GM12878 (cell line): ENCODE measurements around the gene SHROOM3.

Experiments
- CEBPB ChIP-seq, 2 experiments: fragments of 150-350 bp in 1 of 2; IDR thresholded peaks; 2 replicates each; pipeline ENCODE4 v1.6.1; 2012 to 2014; ENCODE audit warnings: low read depth in 2 of 2, low read length in 2 of 2, borderline replicate concordance in 1 of 2, inconsistent platforms in 1 of 2
- GABPA ChIP-seq: IDR thresholded peaks from 2 replicates; pipeline ENCODE4 v1.6.1; 2014; ENCODE audit warnings: antibody characterized with exemption, low read depth, mild to moderate bottlenecking, inconsistent platforms
- JUNB ChIP-seq: IDR thresholded peaks from 2 replicates; pipeline ENCODE4 v1.6.1; 2016; ENCODE audit warnings: antibody characterized with exemption, mild to moderate bottlenecking
- MTA3 ChIP-seq: IDR thresholded peaks from 2 replicates; pipeline ENCODE4 v1.6.1; 2012; ENCODE audit warnings: low read length, inconsistent platforms, borderline replicate concordance
- NFXL1 ChIP-seq: fragments of 450-650 bp; IDR thresholded peaks from 2 replicates; pipeline ENCODE4 v1.6.1; 2017; ENCODE audit warnings: antibody characterized with exemption, mild to moderate bottlenecking, borderline replicate concordance
- POLR2A ChIP-seq: IDR thresholded peaks from 2 replicates; pipeline ENCODE4 v1.6.1; 2011; ENCODE audit warnings: low read depth, mild to moderate bottlenecking, low read length
- SMC3 ChIP-seq: IDR thresholded peaks from 2 replicates; pipeline ENCODE4 v1.6.1; 2011; ENCODE audit warnings: low read length, improper control_type of control experiment, borderline replicate concordance
- SUZ12 ChIP-seq: fragments of 200-600 bp; sonication (generic); IDR thresholded peaks from one replicate; pipeline ENCODE4 v1.6.1; 2018; ENCODE audit warnings: antibody characterized with exemption, mild to moderate bottlenecking; ENCODE audit not compliant: unreplicated experiment
- TAF1 ChIP-seq: IDR thresholded peaks from 2 replicates; pipeline ENCODE4 v1.6.1; 2011; ENCODE audit warnings: mild to moderate bottlenecking, low read depth, low read length, borderline replicate concordance
- YY1 ChIP-seq: IDR thresholded peaks from 2 replicates; pipeline ENCODE4 v1.6.1; 2011; ENCODE audit warnings: low read depth, mild to moderate bottlenecking, low read length
- ZZZ3 ChIP-seq: IDR thresholded peaks from 2 replicates; pipeline ENCODE4 v1.6.1; 2011; ENCODE audit warnings: low read depth; ENCODE audit not compliant: control insufficient read depth, insufficient read length
- TF ChIP-seq, protein P1 (sequence below), 3 experiments: IDR thresholded peaks in 2 of 3; conservative IDR thresholded peaks in 1 of 3; 2 replicates each; pipeline ENCODE4 v1.5.1; 2011; ENCODE audit warnings: low read depth in 3 of 3, low read length in 3 of 3, mild to moderate bottlenecking in 3 of 3, control low read depth in 2 of 3, moderate library complexity in 2 of 3, inconsistent platforms in 1 of 3, mixed read lengths in 1 of 3; ENCODE audit not compliant: control insufficient read depth in 2 of 3, insufficient read depth in 1 of 3; ENCODE audit errors: extremely low read depth in 1 of 3
- TF ChIP-seq, protein P2 (sequence below): fragments of 450-650 bp; IDR thresholded peaks from 2 replicates; pipeline ENCODE4 v1.6.1; 2018; ENCODE audit warnings: borderline replicate concordance, mild to moderate bottlenecking; ENCODE audit not compliant: partially characterized antibody
- TF ChIP-seq, protein P3 (sequence below): fragments of 450-650 bp; formaldehyde crosslinking; IDR thresholded peaks from 2 replicates; pipeline ENCODE4 v1.5.0; 2022; ENCODE audit warnings: mild to moderate bottlenecking, missing genetic modification characterization

DNA sequence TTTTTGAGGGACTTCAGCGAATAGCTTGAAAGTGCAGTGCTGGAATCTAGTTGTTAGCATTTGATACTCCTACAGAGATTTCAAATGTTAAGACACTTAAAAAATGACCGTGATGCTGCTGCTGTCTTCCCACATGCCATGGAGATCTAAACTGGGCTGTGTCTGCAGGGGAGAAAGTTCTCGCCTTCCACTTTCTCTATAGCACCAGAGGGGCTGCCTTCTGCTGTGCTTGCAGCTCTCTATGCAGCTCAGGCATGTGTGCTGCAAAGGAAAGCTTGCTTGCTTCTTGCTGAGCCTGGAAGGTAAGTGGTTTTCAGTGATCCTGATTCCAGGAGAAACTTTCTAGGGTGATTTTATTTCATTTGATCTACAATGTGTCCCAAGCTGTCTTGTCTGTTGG is 325.2 kb downstream of the SHROOM3 start:
- TF ChIP-seq POLR2A (no peak), JUNB (no peak), TAF1 (no peak), ZZZ3 (no peak), SUZ12 (no peak), MTA3 (no peak), YY1 (no peak), SMC3 (no peak), GABPA (no peak), NFXL1 (no peak), CEBPB (IDR thresholded peaks at IDR 0.05; ENCODE audit: borderline replicate concordance in 1 of 2, low read depth in 2 of 2, low read length in 2 of 2) (no peak)
- TF ChIP-seq, protein P1, sequence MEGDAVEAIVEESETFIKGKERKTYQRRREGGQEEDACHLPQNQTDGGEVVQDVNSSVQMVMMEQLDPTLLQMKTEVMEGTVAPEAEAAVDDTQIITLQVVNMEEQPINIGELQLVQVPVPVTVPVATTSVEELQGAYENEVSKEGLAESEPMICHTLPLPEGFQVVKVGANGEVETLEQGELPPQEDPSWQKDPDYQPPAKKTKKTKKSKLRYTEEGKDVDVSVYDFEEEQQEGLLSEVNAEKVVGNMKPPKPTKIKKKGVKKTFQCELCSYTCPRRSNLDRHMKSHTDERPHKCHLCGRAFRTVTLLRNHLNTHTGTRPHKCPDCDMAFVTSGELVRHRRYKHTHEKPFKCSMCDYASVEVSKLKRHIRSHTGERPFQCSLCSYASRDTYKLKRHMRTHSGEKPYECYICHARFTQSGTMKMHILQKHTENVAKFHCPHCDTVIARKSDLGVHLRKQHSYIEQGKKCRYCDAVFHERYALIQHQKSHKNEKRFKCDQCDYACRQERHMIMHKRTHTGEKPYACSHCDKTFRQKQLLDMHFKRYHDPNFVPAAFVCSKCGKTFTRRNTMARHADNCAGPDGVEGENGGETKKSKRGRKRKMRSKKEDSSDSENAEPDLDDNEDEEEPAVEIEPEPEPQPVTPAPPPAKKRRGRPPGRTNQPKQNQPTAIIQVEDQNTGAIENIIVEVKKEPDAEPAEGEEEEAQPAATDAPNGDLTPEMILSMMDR (IDR thresholded peaks at IDR 0.05 in 2 of 3, conservative IDR thresholded peaks at IDR 0.05 in 1 of 3; ENCODE audit: control insufficient read depth in 2 of 3, extremely low read depth in 1 of 3, insufficient read depth in 1 of 3, low read depth in 3 of 3, low read length in 3 of 3) = no peak
- TF ChIP-seq, protein P2, sequence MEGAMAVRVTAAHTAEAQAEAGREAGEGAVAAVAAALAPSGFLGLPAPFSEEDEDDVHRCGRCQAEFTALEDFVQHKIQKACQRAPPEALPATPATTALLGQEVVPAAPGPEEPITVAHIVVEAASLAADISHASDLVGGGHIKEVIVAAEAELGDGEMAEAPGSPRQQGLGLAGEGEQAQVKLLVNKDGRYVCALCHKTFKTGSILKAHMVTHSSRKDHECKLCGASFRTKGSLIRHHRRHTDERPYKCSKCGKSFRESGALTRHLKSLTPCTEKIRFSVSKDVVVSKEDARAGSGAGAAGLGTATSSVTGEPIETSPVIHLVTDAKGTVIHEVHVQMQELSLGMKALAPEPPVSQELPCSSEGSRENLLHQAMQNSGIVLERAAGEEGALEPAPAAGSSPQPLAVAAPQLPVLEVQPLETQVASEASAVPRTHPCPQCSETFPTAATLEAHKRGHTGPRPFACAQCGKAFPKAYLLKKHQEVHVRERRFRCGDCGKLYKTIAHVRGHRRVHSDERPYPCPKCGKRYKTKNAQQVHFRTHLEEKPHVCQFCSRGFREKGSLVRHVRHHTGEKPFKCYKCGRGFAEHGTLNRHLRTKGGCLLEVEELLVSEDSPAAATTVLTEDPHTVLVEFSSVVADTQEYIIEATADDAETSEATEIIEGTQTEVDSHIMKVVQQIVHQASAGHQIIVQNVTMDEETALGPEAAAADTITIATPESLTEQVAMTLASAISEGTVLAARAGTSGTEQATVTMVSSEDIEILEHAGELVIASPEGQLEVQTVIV = no peak
- TF ChIP-seq, protein P3, sequence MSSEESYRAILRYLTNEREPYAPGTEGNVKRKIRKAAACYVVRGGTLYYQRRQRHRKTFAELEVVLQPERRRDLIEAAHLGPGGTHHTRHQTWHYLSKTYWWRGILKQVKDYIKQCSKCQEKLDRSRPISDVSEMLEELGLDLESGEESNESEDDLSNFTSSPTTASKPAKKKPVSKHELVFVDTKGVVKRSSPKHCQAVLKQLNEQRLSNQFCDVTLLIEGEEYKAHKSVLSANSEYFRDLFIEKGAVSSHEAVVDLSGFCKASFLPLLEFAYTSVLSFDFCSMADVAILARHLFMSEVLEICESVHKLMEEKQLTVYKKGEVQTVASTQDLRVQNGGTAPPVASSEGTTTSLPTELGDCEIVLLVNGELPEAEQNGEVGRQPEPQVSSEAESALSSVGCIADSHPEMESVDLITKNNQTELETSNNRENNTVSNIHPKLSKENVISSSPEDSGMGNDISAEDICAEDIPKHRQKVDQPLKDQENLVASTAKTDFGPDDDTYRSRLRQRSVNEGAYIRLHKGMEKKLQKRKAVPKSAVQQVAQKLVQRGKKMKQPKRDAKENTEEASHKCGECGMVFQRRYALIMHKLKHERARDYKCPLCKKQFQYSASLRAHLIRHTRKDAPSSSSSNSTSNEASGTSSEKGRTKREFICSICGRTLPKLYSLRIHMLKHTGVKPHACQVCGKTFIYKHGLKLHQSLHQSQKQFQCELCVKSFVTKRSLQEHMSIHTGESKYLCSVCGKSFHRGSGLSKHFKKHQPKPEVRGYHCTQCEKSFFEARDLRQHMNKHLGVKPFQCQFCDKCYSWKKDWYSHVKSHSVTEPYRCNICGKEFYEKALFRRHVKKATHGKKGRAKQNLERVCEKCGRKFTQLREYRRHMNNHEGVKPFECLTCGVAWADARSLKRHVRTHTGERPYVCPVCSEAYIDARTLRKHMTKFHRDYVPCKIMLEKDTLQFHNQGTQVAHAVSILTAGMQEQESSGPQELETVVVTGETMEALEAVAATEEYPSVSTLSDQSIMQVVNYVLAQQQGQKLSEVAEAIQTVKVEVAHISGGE (CRISPR knock-in tag) = no peak
